ENCODE results near the gene SEMA6A.

- TF ChIP-seq, protein P1, sequence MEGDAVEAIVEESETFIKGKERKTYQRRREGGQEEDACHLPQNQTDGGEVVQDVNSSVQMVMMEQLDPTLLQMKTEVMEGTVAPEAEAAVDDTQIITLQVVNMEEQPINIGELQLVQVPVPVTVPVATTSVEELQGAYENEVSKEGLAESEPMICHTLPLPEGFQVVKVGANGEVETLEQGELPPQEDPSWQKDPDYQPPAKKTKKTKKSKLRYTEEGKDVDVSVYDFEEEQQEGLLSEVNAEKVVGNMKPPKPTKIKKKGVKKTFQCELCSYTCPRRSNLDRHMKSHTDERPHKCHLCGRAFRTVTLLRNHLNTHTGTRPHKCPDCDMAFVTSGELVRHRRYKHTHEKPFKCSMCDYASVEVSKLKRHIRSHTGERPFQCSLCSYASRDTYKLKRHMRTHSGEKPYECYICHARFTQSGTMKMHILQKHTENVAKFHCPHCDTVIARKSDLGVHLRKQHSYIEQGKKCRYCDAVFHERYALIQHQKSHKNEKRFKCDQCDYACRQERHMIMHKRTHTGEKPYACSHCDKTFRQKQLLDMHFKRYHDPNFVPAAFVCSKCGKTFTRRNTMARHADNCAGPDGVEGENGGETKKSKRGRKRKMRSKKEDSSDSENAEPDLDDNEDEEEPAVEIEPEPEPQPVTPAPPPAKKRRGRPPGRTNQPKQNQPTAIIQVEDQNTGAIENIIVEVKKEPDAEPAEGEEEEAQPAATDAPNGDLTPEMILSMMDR (IDR thresholded peaks at IDR 0.05; ENCODE audit: low read length) = no peak
- no peak for TF ChIP-seq EZH2 (IDR thresholded peaks at IDR 0.05; ENCODE audit: borderline replicate concordance, low read length)
Observed at GRCh38 chr5:116550082-116550481, 24.5 kb downstream of the SEMA6A start.
